ENCODE results near the gene COBLL1.

Gene COBLL1

GRCh38 chr2:164841719-164842623 lies at the start of gene COBLL1:
COBLL1 (minus strand) TSS chr2:164841823; CDS start chr2:164841196, 627 bp downstream.
- Histone ChIP-seq H3K27me3 (ENCODE audit: control insufficient read depth, insufficient read depth, low read length) (no peaks in the 10 kb centered on the region), H3K4me3 (ENCODE audit: low read length) (peak within 1 kb of the TSS; percentile 74), H3K9ac (ENCODE audit: low read length) (peak within 1 kb of the TSS; percentile 90), H3K9me3 (ENCODE audit: control insufficient read depth, low read length) (no peaks in the 10 kb centered on the region), H3K4me1 (ENCODE audit: control insufficient read depth, insufficient read depth, low read length) (peaks cover 6% of the 10 kb centered on the region), H3K36me3 (ENCODE audit: control insufficient read depth, insufficient read depth, low read length) (no peaks in the 10 kb centered on the region)

GRCh38 chr2:164890544-164890943 lies 48.9 kb upstream of the COBLL1 start:
- Histone ChIP-seq H3K4me1 (ENCODE audit: control insufficient read depth, insufficient read depth, low read length) (peaks cover 5% of the 10 kb centered on the region), H3K9me3 (ENCODE audit: control insufficient read depth, low read length) (no peaks in the 10 kb centered on the region), H3K27me3 (ENCODE audit: control insufficient read depth, insufficient read depth, low read length) (no peaks in the 10 kb centered on the region), H3K4me3 (ENCODE audit: low read length) (no peak overlapping the region), H3K36me3 (ENCODE audit: control insufficient read depth, insufficient read depth, low read length) (no peaks in the 10 kb centered on the region), H3K9ac (ENCODE audit: low read length) (no peak overlapping the region)

- H3K4me3 ChIP-seq (ENCODE audit: low read length), result no peak overlapping the region
- H3K9me3 ChIP-seq (ENCODE audit: control insufficient read depth, low read length), result no peaks in the 10 kb centered on the region
- no peaks in the 10 kb centered on the region for H3K27me3 ChIP-seq (ENCODE audit: control insufficient read depth, insufficient read depth, low read length)
- no peak overlapping the region for H3K9ac ChIP-seq (ENCODE audit: low read length)
- no peaks in the 10 kb centered on the region for H3K36me3 ChIP-seq (ENCODE audit: control insufficient read depth, insufficient read depth, low read length)
- H3K4me1 ChIP-seq (ENCODE audit: control insufficient read depth, insufficient read depth, low read length), result peaks cover 5% of the 10 kb centered on the region
Measured at GRCh38 chr2:164888592-164888991, 47.0 kb upstream of the COBLL1 start.

- Histone ChIP-seq H3K9me3 (ENCODE audit: control insufficient read depth, low read length) (no peaks in the 10 kb centered on the region), H3K9ac (ENCODE audit: low read length) (no peak overlapping the region), H3K36me3 (ENCODE audit: control insufficient read depth, insufficient read depth, low read length) (no peaks in the 10 kb centered on the region), H3K4me1 (ENCODE audit: control insufficient read depth, insufficient read depth, low read length) (peaks cover 5% of the 10 kb centered on the region), H3K27me3 (ENCODE audit: control insufficient read depth, insufficient read depth, low read length) (no peaks in the 10 kb centered on the region), H3K4me3 (ENCODE audit: low read length) (no peak overlapping the region)
Measured at GRCh38 chr2:164887434-164888144, 46.0 kb upstream of the COBLL1 start.

GRCh38 chr2:164882276-164882675 lies 40.7 kb upstream of the COBLL1 start:
- H3K4me3 ChIP-seq (ENCODE audit: low read length), result no peak overlapping the region
- H3K9me3 ChIP-seq (ENCODE audit: control insufficient read depth, low read length), result no peaks in the 10 kb centered on the region
- no peaks in the 10 kb centered on the region for H3K4me1 ChIP-seq (ENCODE audit: control insufficient read depth, insufficient read depth, low read length)
- no peaks in the 10 kb centered on the region for H3K36me3 ChIP-seq (ENCODE audit: control insufficient read depth, insufficient read depth, low read length)
- no peak overlapping the region for H3K9ac ChIP-seq (ENCODE audit: low read length)
- H3K27me3 ChIP-seq (ENCODE audit: control insufficient read depth, insufficient read depth, low read length), result no peaks in the 10 kb centered on the region

GRCh38 chr2:164881524-164881923 lies 39.9 kb upstream of the COBLL1 start:
- Histone ChIP-seq H3K36me3 (ENCODE audit: control insufficient read depth, insufficient read depth, low read length) (no peaks in the 10 kb centered on the region), H3K9me3 (ENCODE audit: control insufficient read depth, low read length) (no peaks in the 10 kb centered on the region), H3K9ac (ENCODE audit: low read length) (no peak overlapping the region), H3K27me3 (ENCODE audit: control insufficient read depth, insufficient read depth, low read length) (no peaks in the 10 kb centered on the region), H3K4me1 (ENCODE audit: control insufficient read depth, insufficient read depth, low read length) (no peaks in the 10 kb centered on the region), H3K4me3 (ENCODE audit: low read length) (no peak overlapping the region)

GRCh38 chr2:164879901-164880535 lies 38.4 kb upstream of the COBLL1 start:
- Histone ChIP-seq H3K27me3 (ENCODE audit: control insufficient read depth, insufficient read depth, low read length) (no peaks in the 10 kb centered on the region), H3K4me3 (ENCODE audit: low read length) (no peak overlapping the region), H3K4me1 (ENCODE audit: control insufficient read depth, insufficient read depth, low read length) (no peaks in the 10 kb centered on the region), H3K9ac (ENCODE audit: low read length) (no peak overlapping the region), H3K36me3 (ENCODE audit: control insufficient read depth, insufficient read depth, low read length) (no peaks in the 10 kb centered on the region), H3K9me3 (ENCODE audit: control insufficient read depth, low read length) (no peaks in the 10 kb centered on the region)

- H3K36me3 ChIP-seq (ENCODE audit: control insufficient read depth, insufficient read depth, low read length), result no peaks in the 10 kb centered on the region
- no peak overlapping the region for H3K9ac ChIP-seq (ENCODE audit: low read length)
- no peaks in the 10 kb centered on the region for H3K9me3 ChIP-seq (ENCODE audit: control insufficient read depth, low read length)
- peaks cover 5% of the 10 kb centered on the region for H3K4me1 ChIP-seq (ENCODE audit: control insufficient read depth, insufficient read depth, low read length)
- no peak overlapping the region for H3K4me3 ChIP-seq (ENCODE audit: low read length)
- no peaks in the 10 kb centered on the region for H3K27me3 ChIP-seq (ENCODE audit: control insufficient read depth, insufficient read depth, low read length)
Measured at GRCh38 chr2:164877927-164878326, 36.3 kb upstream of the COBLL1 start.

GRCh38 chr2:164877169-164877568 lies 35.5 kb upstream of the COBLL1 start:
- H3K4me1 ChIP-seq (ENCODE audit: control insufficient read depth, insufficient read depth, low read length), result peaks cover 5% of the 10 kb centered on the region
- H3K27me3 ChIP-seq (ENCODE audit: control insufficient read depth, insufficient read depth, low read length), result no peaks in the 10 kb centered on the region
- no peaks in the 10 kb centered on the region for H3K36me3 ChIP-seq (ENCODE audit: control insufficient read depth, insufficient read depth, low read length)
- H3K9me3 ChIP-seq (ENCODE audit: control insufficient read depth, low read length), result no peaks in the 10 kb centered on the region
- H3K9ac ChIP-seq (ENCODE audit: low read length), result no peak overlapping the region
- H3K4me3 ChIP-seq (ENCODE audit: low read length), result no peak overlapping the region

GRCh38 chr2:164875334-164876205 lies 33.9 kb upstream of the COBLL1 start:
- no peak overlapping the region for H3K9ac ChIP-seq (ENCODE audit: low read length)
- no peak overlapping the region for H3K4me3 ChIP-seq (ENCODE audit: low read length)
- no peaks in the 10 kb centered on the region for H3K36me3 ChIP-seq (ENCODE audit: control insufficient read depth, insufficient read depth, low read length)
- H3K4me1 ChIP-seq (ENCODE audit: control insufficient read depth, insufficient read depth, low read length), result peaks cover 5% of the 10 kb centered on the region
- H3K9me3 ChIP-seq (ENCODE audit: control insufficient read depth, low read length), result no peaks in the 10 kb centered on the region
- no peaks in the 10 kb centered on the region for H3K27me3 ChIP-seq (ENCODE audit: control insufficient read depth, insufficient read depth, low read length)

GRCh38 chr2:164873210-164873908 lies 31.7 kb upstream of the COBLL1 start:
- Histone ChIP-seq H3K9ac (ENCODE audit: low read length) (no peak overlapping the region), H3K36me3 (ENCODE audit: control insufficient read depth, insufficient read depth, low read length) (no peaks in the 10 kb centered on the region), H3K4me1 (ENCODE audit: control insufficient read depth, insufficient read depth, low read length) (peaks cover 5% of the 10 kb centered on the region), H3K4me3 (ENCODE audit: low read length) (no peak overlapping the region), H3K27me3 (ENCODE audit: control insufficient read depth, insufficient read depth, low read length) (no peaks in the 10 kb centered on the region), H3K9me3 (ENCODE audit: control insufficient read depth, low read length) (no peaks in the 10 kb centered on the region)
